HFFc6 (cell line): ENCODE data around the gene LRSAM1. TPM values are rescaled to one million over a fixed set of nuclear protein-coding genes. Genes with fewer than 3 reads are reported as not detected.

ENCODE experiments used
- DNase-seq: peaks from one replicate; pipeline ENCODE4 v3.0.0-alpha.2; 2018
- H3K27ac Mint-ChIP-seq: 2 replicates; pipeline ENCODE4 v1.8.0; 2020; ENCODE audit warnings: mild to moderate bottlenecking, mixed read lengths
- H3K27me3 Mint-ChIP-seq: 2 replicates; pipeline ENCODE4 v1.8.0; 2021; ENCODE audit warnings: mild to moderate bottlenecking, moderate library complexity, mixed read lengths; ENCODE audit not compliant: insufficient read depth
- H3K36me3 Mint-ChIP-seq: 2 replicates; pipeline ENCODE4 v1.8.0; 2021; ENCODE audit warnings: low read depth, mixed read lengths
- H3K4me1 Mint-ChIP-seq: 2 replicates; pipeline ENCODE4 v1.8.0; 2020; ENCODE audit warnings: low read depth, mixed read lengths
- H3K4me3 Mint-ChIP-seq: 2 replicates; pipeline ENCODE4 v1.8.0; 2020; ENCODE audit warnings: mild to moderate bottlenecking, moderate library complexity, mixed read lengths
- H3K9me3 Mint-ChIP-seq: 2 replicates; pipeline ENCODE4 v1.8.0; 2020; ENCODE audit warnings: mild to moderate bottlenecking, mixed read lengths
- CTCF ChIP-seq: fragments of 200-600 bp; sonication (generic); IDR thresholded peaks from 2 replicates; pipeline ENCODE4 v1.5.0; 2021; ENCODE audit warnings: antibody characterized with exemption, mild to moderate bottlenecking
- total RNA-seq, 6 experiments: library from RNA; stranded (reverse); fragmentation: NEBNext Ultra II Directional; extraction: Animal tissue kit (Norgen Biotek cat#: 25700); gene quantifications; 2 replicates in 1 of 6; 3 replicates in 5 of 6; pipeline ENCODE4 v1.2.3, GENCODE V29; 2021

LRSAM1 gene
- total RNA-seq, 6 experiments from 2014 or later = 12.1 to 15.9 (median 13.4) TPM

GRCh38 chr9:127503379-127503921 lies 52.1 kb downstream of the LRSAM1 start:
- H3K4me3 Mint-ChIP-seq = no peak overlapping the region
- H3K4me1 Mint-ChIP-seq = peaks cover 29% of the 10 kb centered on the region
- DNase-seq = no peak
- peaks cover 37% of the 10 kb centered on the region for H3K27me3 Mint-ChIP-seq
- no peak for TF ChIP-seq CTCF
- peak overlapping the region; percentile 79 for H3K27ac Mint-ChIP-seq
- H3K9me3 Mint-ChIP-seq = no peaks in the 10 kb centered on the region; the same call in 1 of the 2 replicates
- peaks cover 10% of the 10 kb centered on the region; the same call in 1 of the 2 replicates for H3K36me3 Mint-ChIP-seq

GRCh38 chr9:127503947-127504886 lies 52.9 kb downstream of the LRSAM1 start:
- H3K4me1 Mint-ChIP-seq = peaks cover 31% of the 10 kb centered on the region
- peaks cover 9% of the 10 kb centered on the region; the same call in 1 of the 2 replicates for H3K36me3 Mint-ChIP-seq
- H3K4me3 Mint-ChIP-seq = peak overlapping the region; percentile 36
- peaks cover 37% of the 10 kb centered on the region for H3K27me3 Mint-ChIP-seq
- no peaks in the 10 kb centered on the region; the same call in 1 of the 2 replicates for H3K9me3 Mint-ChIP-seq
- TF ChIP-seq CTCF = peak; percentile 90
- peak; percentile 77 for DNase-seq
- peak overlapping the region; percentile 79 for H3K27ac Mint-ChIP-seq

- Mint-ChIP-seq H3K27ac (peak overlapping the region; percentile 49), H3K4me3 (no peak overlapping the region), H3K4me1 (peaks cover 31% of the 10 kb centered on the region), H3K9me3 (no peaks in the 10 kb centered on the region; the same call in 1 of the 2 replicates), H3K36me3 (peaks cover 9% of the 10 kb centered on the region; the same call in 1 of the 2 replicates), H3K27me3 (peaks cover 37% of the 10 kb centered on the region)
- no peak for TF ChIP-seq CTCF
- no peak for DNase-seq
Observed at GRCh38 chr9:127504887-127505251, 53.6 kb downstream of the LRSAM1 start.

- peak; percentile 81 for TF ChIP-seq CTCF
- peaks cover 9% of the 10 kb centered on the region; the same call in 1 of the 2 replicates for H3K36me3 Mint-ChIP-seq
- H3K27ac Mint-ChIP-seq = peak overlapping the region; percentile 64
- H3K27me3 Mint-ChIP-seq = peaks cover 34% of the 10 kb centered on the region
- H3K4me1 Mint-ChIP-seq = peaks cover 31% of the 10 kb centered on the region
- peak; percentile 39 for DNase-seq
- H3K9me3 Mint-ChIP-seq = no peaks in the 10 kb centered on the region; the same call in 1 of the 2 replicates
- H3K4me3 Mint-ChIP-seq = no peak overlapping the region
Observed at GRCh38 chr9:127505396-127506116, 54.2 kb downstream of the LRSAM1 start.

GRCh38 chr9:127506117-127506813 lies 55.0 kb downstream of the LRSAM1 start:
- peaks cover 27% of the 10 kb centered on the region for H3K27me3 Mint-ChIP-seq
- no peak for DNase-seq
- H3K4me1 Mint-ChIP-seq = peaks cover 31% of the 10 kb centered on the region
- H3K9me3 Mint-ChIP-seq = no peaks in the 10 kb centered on the region; the same call in 1 of the 2 replicates
- H3K27ac Mint-ChIP-seq = peak overlapping the region; percentile 64
- TF ChIP-seq CTCF = peak; percentile 46
- H3K36me3 Mint-ChIP-seq = peaks cover 9% of the 10 kb centered on the region; the same call in 1 of the 2 replicates
- no peak overlapping the region; the same call in 1 of the 2 replicates for H3K4me3 Mint-ChIP-seq
